Pulmonary artery endothelial cell (primary cell): ENCODE data around the gene ANKDD1A. TPM values are rescaled to one million over a fixed set of nuclear protein-coding genes. Genes with fewer than 3 reads are reported as not detected.

Experiments
- DNase-seq: peaks from one replicate; pipeline ENCODE4 v3.0.0-alpha.2; 2011; ENCODE audit warnings: low read depth, low spot score
- total RNA-seq: library from RNA; depleted of rRNA; stranded (reverse); fragments of >200 nt; gene quantifications from 2 replicates; pipeline ENCODE4 v1.2.3, GENCODE V29; 2014

Gene ANKDD1A
- 2.1 and 4.7 TPM in 2 replicates for total RNA-seq

- no peak for DNase-seq
Observed at GRCh38 chr15:64911311-64912186, at the start of gene ANKDD1A. Gene ANKDD1A, plus strand, starts transcription at chr15:64911902. Its CDS starts 29 bp downstream, at chr15:64911931.

GRCh38 chr15:64861960-64862359 is 49.7 kb upstream of the ANKDD1A start:
- DNase-seq: no peak

- no peak for DNase-seq
Observed at GRCh38 chr15:64862408-64862807, 49.3 kb upstream of the ANKDD1A start.

GRCh38 chr15:64864068-64864467 is 47.6 kb upstream of the ANKDD1A start:
- DNase-seq: no peak

GRCh38 chr15:64865126-64865997 is 46.3 kb upstream of the ANKDD1A start:
- no peak for DNase-seq

GRCh38 chr15:64865998-64866520 is 45.6 kb upstream of the ANKDD1A start:
- DNase-seq: no peak

GRCh38 chr15:64869501-64869900 is 42.2 kb upstream of the ANKDD1A start:
- no peak for DNase-seq

GRCh38 chr15:64870353-64870752 is 41.3 kb upstream of the ANKDD1A start:
- DNase-seq: no peak

GRCh38 chr15:64875641-64876223 is 36.0 kb upstream of the ANKDD1A start:
- DNase-seq: no peak

- DNase-seq: no peak
Observed at GRCh38 chr15:64877435-64877834, 34.3 kb upstream of the ANKDD1A start.

- no peak for DNase-seq
Observed at GRCh38 chr15:64878705-64879104, 33.0 kb upstream of the ANKDD1A start.

GRCh38 chr15:64883100-64883581 is 28.6 kb upstream of the ANKDD1A start:
- DNase-seq: no peak

GRCh38 chr15:64883997-64884511 is 27.6 kb upstream of the ANKDD1A start:
- peak; percentile 84 for DNase-seq

GRCh38 chr15:64884679-64885078 is 27.0 kb upstream of the ANKDD1A start:
- no peak for DNase-seq

- no peak for DNase-seq
Observed at GRCh38 chr15:64888336-64888735, 23.4 kb upstream of the ANKDD1A start.

- no peak for DNase-seq
Observed at GRCh38 chr15:64891561-64891960, 20.1 kb upstream of the ANKDD1A start.

- DNase-seq: no peak
Observed at GRCh38 chr15:64892847-64893403, 18.8 kb upstream of the ANKDD1A start.

- DNase-seq: peak; percentile 91
Observed at GRCh38 chr15:64893481-64894394, 18.0 kb upstream of the ANKDD1A start.

- no peak for DNase-seq
Observed at GRCh38 chr15:64894395-64895056, 17.2 kb upstream of the ANKDD1A start.
